ENCODE measurements around the gene ECHS1. TPM values are rescaled to one million over a fixed set of nuclear protein-coding genes. Genes with fewer than 3 reads are reported as not detected.

ECHS1 gene
- polyA plus RNA-seq, 3 donors: 34.6 to 102 (median 85.1) TPM

DNA sequence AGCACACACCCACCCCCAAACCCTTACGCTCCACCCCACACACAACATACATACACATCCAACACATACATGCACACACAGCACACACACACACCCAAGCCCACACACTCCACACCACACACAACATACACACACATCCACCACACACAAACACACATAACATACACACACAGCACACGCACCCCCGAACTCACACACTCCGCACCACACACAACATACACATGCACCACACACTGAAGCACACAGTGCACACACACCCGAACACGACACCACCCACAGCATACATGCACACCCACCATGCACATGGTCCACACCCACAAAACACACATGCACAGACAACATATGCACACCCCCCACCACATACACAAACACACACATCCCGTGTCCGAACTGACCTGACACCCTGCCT is 24.0 kb downstream of the ECHS1 start:
- Mint-ChIP-seq H3K4me3 (peak overlapping the region in 1 of 2 donors; percentile 3), H3K27ac (no peak overlapping the region), H3K9me3 (peaks cover 0 to 3% (median 0%) of the 10 kb centered on the region in 7 donors), H3K27me3 (ENCODE audit: low read depth in 3 of 3) (peaks cover 12 to 43% (median 19%) of the 10 kb centered on the region in 3 donors), H3K36me3 (no peaks in the 10 kb centered on the region), H3K4me1 (no peaks in the 10 kb centered on the region)
- H3K27ac ChIP-seq (ENCODE audit: low read depth in 1 of 2, low read length in 2 of 2): no peak overlapping the region
- no peaks in the 10 kb centered on the region for H3K36me3 ChIP-seq (replicated peaks in 1 of 2; ENCODE audit: control insufficient read depth in 1 of 2, insufficient read depth in 2 of 2, low read length in 2 of 2)
- peaks cover 8% of the 10 kb centered on the region for H4K20me1 ChIP-seq (ENCODE audit: insufficient read depth, low read length)
- TF ChIP-seq, protein P1, sequence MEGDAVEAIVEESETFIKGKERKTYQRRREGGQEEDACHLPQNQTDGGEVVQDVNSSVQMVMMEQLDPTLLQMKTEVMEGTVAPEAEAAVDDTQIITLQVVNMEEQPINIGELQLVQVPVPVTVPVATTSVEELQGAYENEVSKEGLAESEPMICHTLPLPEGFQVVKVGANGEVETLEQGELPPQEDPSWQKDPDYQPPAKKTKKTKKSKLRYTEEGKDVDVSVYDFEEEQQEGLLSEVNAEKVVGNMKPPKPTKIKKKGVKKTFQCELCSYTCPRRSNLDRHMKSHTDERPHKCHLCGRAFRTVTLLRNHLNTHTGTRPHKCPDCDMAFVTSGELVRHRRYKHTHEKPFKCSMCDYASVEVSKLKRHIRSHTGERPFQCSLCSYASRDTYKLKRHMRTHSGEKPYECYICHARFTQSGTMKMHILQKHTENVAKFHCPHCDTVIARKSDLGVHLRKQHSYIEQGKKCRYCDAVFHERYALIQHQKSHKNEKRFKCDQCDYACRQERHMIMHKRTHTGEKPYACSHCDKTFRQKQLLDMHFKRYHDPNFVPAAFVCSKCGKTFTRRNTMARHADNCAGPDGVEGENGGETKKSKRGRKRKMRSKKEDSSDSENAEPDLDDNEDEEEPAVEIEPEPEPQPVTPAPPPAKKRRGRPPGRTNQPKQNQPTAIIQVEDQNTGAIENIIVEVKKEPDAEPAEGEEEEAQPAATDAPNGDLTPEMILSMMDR (IDR thresholded peaks at IDR 0.05): no peak
- H3K4me1 ChIP-seq (ENCODE audit: control insufficient read depth in 1 of 2, insufficient read depth in 2 of 2, low read length in 2 of 2): no peaks in the 10 kb centered on the region
- peaks cover 0 to 14% of the 10 kb centered on the region in 2 donors for H3K27me3 ChIP-seq (ENCODE audit: control insufficient read depth in 2 of 2, insufficient read depth in 2 of 2, low read length in 2 of 2)
- intact Hi-C loops (cut with micrococcal nuclease): no loop called here
- H3K9me3 ChIP-seq (replicated peaks in 1 of 2; ENCODE audit: control insufficient read depth in 1 of 2, insufficient read depth in 1 of 2, low read length in 2 of 2): peaks cover 0 to 3% of the 10 kb centered on the region in 2 donors
- H3K4me3 ChIP-seq (replicated peaks in 1 of 3; ENCODE audit: low read depth in 2 of 3, low read length in 3 of 3): no peak overlapping the region
- 93% methylated on average over 8 of the region's 8 CpGs for WGBS (ENCODE audit: insufficient coverage)
- no peaks in the 10 kb centered on the region for H3K79me2 ChIP-seq (ENCODE audit: insufficient read depth, low read length)
- H3K4me2 ChIP-seq (replicated peaks; ENCODE audit: extremely low read depth, low read length, poor library complexity, severe bottlenecking): no peak overlapping the region
- H3K9ac ChIP-seq (ENCODE audit: insufficient read depth, low read length, poor library complexity, severe bottlenecking): no peak overlapping the region
- no peak for DNase-seq
- no peak overlapping the region for H2AFZ ChIP-seq (ENCODE audit: insufficient read depth, low read depth, low read length, poor library complexity, severe bottlenecking)

DNA sequence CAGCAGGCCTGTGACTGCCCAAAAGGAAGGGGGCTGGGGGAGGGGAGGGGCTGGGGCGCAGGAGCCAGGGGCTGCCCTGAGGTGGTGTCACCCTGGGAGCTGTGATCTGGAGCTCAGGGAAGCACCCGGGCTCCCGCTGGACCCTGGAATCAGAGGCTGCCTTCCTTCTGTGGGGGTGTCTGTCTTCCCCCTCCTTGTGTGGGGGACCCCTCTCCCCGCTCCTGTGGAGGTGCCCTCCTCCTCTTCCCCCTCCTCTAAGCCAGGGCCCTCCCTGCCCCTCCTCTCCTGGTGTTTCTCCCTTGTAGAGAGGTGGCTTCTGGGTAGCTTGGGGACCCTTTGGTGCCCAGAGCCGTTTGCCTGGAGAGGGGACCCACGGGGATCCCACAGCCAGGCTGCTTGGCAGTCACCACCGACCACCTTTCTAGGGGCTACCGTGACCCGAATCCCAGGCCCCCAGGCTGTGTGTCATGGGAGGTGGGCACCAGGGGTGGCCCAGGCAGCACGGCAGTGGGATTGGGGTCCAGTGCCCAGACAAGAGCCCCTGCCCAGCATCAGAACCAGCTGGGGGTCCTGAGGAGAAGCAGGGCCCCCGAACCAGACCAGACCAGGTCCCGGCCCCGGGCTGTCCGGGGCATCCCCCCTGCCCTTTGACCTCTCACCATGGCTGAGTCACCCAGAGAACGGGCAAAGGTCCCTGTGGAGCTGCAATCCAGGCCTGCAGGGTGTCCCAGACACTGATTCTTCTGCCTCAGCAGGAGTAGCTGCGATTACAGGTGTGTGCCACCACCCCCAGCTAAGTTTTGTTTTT is 25.2 kb downstream of the ECHS1 start:
- Mint-ChIP-seq H3K4me3 (no peak overlapping the region), H3K36me3 (no peaks in the 10 kb centered on the region), H3K27ac (peak overlapping the region in 1 of 7 donors; percentile 41), H3K9me3 (peaks cover 0 to 5% (median 0%) of the 10 kb centered on the region in 7 donors), H3K27me3 (ENCODE audit: low read depth in 3 of 3) (peaks cover 16 to 49% (median 31%) of the 10 kb centered on the region in 3 donors), H3K4me1 (no peaks in the 10 kb centered on the region)
- TF ChIP-seq, protein P1 (IDR thresholded peaks at IDR 0.05): no peak
- Histone ChIP-seq H3K4me2 (replicated peaks; ENCODE audit: extremely low read depth, low read length, poor library complexity, severe bottlenecking) (no peak overlapping the region), H3K36me3 (replicated peaks in 1 of 2; ENCODE audit: control insufficient read depth in 1 of 2, insufficient read depth in 2 of 2, low read length in 2 of 2) (no peaks in the 10 kb centered on the region), H3K4me1 (ENCODE audit: control insufficient read depth in 1 of 2, insufficient read depth in 2 of 2, low read length in 2 of 2) (no peaks in the 10 kb centered on the region), H3K4me3 (replicated peaks in 1 of 3; ENCODE audit: low read depth in 2 of 3, low read length in 3 of 3) (no peak overlapping the region), H2AFZ (ENCODE audit: insufficient read depth, low read depth, low read length, poor library complexity, severe bottlenecking) (no peak overlapping the region), H4K20me1 (ENCODE audit: insufficient read depth, low read length) (no peaks in the 10 kb centered on the region), H3K79me2 (ENCODE audit: insufficient read depth, low read length) (no peaks in the 10 kb centered on the region), H3K27ac (ENCODE audit: low read depth in 1 of 2, low read length in 2 of 2) (no peak overlapping the region), H3K27me3 (ENCODE audit: control insufficient read depth in 2 of 2, insufficient read depth in 2 of 2, low read length in 2 of 2) (peaks cover 0 to 14% of the 10 kb centered on the region in 2 donors), H3K9ac (ENCODE audit: insufficient read depth, low read length, poor library complexity, severe bottlenecking) (no peak overlapping the region), H3K9me3 (replicated peaks in 1 of 2; ENCODE audit: control insufficient read depth in 1 of 2, insufficient read depth in 1 of 2, low read length in 2 of 2) (peaks cover 0 to 3% of the 10 kb centered on the region in 2 donors)
- intact Hi-C loops (cut with micrococcal nuclease): no loop called here
- DNase-seq: no peak
- WGBS (ENCODE audit: insufficient coverage): 73% methylated on average over 11 of the region's 16 CpGs

All from CD14-positive monocyte (primary cell).